A673 (cell line): Measurements from ENCODE around the gene NEUROG3.

Experiments used
- EZH2 ChIP-seq: fragments of 200-600 bp; sonication (generic); IDR thresholded peaks from 2 replicates; pipeline ENCODE4 v1.6.1; 2017; ENCODE audit warnings: borderline replicate concordance, low read depth, mild to moderate bottlenecking, mixed read lengths, antibody characterized with exemption, low read length; ENCODE audit not compliant: poor library complexity, severe bottlenecking
- TF ChIP-seq, protein P1 (sequence below): fragments of 300-800, 200-600 bp; sonication (generic); conservative IDR thresholded peaks from 2 replicates; pipeline ENCODE4 v1.5.1; 2017; ENCODE audit warnings: low read depth, mild to moderate bottlenecking, antibody characterized with exemption, low read length, moderate library complexity, mixed read lengths

DNA sequence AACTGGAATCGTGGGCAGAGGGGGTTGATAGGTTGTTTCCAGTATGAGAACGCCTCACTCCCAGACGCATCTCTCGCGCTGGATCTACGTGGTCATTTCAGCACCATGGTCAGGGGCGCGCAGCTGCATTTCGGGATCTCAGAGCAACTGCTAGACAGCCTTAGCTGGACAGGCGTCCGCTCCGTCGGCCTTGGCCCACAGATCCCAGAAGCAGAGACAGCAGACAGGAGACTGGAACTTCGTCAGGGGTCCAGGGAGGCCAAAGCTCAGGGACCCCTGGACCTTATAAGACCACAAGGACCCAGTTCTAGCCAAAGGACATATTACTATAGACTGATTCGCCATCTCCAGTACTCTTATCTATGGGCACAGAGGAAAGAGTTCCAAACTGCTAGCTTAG, 5.3 kb downstream of the NEUROG3 start:
- TF ChIP-seq, protein P1, sequence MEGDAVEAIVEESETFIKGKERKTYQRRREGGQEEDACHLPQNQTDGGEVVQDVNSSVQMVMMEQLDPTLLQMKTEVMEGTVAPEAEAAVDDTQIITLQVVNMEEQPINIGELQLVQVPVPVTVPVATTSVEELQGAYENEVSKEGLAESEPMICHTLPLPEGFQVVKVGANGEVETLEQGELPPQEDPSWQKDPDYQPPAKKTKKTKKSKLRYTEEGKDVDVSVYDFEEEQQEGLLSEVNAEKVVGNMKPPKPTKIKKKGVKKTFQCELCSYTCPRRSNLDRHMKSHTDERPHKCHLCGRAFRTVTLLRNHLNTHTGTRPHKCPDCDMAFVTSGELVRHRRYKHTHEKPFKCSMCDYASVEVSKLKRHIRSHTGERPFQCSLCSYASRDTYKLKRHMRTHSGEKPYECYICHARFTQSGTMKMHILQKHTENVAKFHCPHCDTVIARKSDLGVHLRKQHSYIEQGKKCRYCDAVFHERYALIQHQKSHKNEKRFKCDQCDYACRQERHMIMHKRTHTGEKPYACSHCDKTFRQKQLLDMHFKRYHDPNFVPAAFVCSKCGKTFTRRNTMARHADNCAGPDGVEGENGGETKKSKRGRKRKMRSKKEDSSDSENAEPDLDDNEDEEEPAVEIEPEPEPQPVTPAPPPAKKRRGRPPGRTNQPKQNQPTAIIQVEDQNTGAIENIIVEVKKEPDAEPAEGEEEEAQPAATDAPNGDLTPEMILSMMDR = no peak
- no peak for TF ChIP-seq EZH2
